HuH-7.5 (cell line): ENCODE results near the gene GSTM4.
A peak's percentile ranks its signal among the peaks of the same experiment; 100 is the strongest.
"Not testable (repeated sequence)": the region's sequence is repeated elsewhere in the genome, so short reads cannot be mapped to it uniquely, and the experiment has no call there.

Experiments used
- DNase-seq: peaks from one replicate; pipeline ENCODE4 v3.0.0; 2011; ENCODE audit warnings: low spot score

The GSTM4 gene

DNA sequence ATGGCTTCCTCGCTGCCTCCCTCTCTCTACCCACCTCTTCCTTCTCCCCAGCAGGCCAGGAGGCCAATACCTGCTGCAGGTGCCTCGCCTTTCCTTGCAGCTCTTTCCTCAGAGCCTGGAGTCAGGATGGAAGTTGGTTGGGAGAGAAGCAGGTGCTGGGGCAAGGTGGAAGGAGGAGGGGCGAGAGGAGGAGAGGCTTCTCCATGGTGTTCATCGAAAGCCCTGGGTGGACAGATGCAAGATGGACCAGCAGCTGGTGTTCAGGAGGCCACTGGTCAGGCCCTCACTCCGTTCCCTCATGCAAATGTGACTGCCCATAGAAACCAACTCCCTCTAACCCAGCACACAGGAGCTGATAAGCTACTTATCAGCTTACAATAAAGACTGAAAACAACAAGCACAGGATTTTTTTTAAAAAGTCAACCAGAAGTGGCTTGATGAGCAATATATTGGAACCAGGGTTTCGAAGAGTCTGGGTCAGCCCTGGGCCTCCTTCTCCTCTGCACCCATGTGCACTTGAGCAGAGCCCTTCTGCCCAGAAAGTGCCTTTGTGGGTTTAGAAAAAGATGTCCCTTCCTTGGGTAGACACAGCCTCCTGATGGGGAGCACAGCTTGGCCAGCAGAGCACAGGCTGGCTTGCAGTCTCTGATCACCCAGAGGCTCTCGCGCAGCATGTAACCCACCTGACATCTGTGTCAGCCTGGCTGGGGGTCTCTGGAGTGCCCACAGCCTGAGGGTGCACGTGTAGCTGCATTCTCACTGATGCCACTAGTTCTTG is 16.6 kb upstream of the GSTM4 start:
- DNase-seq: no peak

DNA sequence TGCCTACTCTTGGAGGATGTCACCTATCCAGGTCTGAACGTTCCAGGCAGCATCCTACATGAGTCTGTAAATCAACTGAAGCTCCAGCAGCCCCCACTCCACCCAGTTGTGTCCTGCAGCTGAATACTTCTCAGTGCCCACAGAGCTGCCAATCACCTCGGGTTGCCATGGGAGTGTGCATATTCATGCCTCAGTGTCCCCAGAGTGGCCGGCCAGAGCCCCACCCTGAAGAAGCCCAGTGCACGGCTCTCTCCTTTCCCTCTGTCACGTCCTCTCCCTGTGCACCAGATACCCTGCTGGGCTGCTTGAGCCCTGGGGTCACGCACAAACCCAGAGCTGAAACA is 16.1 kb upstream of the GSTM4 start:
- DNase-seq: no peak

DNA sequence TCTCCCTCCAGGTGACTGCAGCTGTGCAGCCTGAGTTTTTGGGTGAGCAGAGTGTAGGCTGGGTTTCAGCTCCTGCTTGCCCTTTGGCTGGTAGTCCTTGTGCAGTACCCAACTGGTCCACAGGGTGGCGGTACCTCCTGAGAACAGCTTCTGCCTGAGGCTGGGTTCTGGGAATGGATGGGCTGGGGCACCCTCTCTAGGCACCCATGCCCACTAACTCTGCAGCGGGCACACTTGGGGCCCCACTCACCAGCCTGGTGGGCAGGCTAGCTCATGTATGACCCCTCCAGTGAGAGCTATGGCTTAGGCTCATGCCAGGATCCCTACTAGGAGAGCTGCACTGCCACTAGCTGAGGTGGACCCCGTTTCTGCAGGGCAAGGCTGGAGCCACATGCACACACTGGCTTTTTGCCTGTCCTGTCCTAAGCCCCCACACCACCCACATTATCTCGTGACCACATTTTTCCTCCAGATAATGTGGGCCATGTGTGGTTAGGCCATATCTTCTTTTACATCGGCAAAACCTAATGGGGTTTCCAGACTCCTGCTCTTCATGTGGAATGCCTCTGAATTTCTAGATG is 15.5 kb upstream of the GSTM4 start:
- peak; percentile 57 for DNase-seq

DNA sequence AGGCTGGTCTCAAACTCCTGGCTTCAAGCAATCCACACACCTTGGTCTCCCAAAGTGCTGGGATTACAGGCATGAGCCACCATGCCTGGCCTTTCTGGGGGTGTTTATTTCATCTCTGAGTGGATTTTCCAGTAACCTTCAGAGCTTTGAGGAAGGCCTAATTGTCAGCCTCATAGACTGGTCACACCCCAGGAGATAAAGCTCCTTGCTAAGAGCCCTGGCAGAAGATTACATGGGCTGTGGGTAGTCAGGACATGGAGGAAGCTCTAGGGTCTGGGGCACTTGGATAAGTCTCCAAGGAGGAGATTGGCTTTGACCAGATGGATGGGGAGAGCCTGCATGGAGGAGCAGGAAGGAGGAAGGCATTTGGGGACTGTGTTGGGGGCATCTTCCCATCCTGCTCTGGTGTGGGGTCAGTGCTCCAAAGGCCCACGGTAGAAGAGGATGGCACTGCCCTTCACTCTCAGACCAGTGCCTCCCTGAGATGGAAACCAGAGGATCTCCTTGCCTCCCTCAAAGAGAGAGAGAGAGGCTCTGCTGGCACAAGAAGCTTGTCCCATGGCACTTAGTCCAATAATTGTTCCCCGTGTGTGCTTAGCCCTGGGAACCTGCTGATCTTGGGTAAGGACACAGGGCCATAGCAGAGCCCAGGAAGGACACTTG is 14.7 kb upstream of the GSTM4 start:
- DNase-seq: no peak

DNA sequence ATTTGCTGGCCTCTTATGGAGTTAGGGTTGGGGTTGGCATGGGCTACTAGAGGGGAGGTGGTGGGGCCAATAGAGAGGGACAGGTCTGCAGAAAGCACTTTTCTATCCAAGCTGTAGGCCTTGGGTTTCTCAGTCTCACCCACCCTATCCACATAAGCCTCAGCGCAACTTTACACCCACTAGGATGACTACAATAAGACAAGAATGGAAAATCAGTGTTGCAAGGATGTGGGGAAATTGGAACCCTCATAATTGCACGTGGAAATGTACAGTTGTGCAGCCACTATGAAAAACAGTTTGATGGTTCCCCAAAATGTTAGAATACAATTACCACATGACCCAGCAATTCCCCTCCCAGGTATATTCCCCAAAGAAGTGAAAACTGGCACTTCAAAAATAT is 14.0 kb upstream of the GSTM4 start:
- DNase-seq: no peak

DNA sequence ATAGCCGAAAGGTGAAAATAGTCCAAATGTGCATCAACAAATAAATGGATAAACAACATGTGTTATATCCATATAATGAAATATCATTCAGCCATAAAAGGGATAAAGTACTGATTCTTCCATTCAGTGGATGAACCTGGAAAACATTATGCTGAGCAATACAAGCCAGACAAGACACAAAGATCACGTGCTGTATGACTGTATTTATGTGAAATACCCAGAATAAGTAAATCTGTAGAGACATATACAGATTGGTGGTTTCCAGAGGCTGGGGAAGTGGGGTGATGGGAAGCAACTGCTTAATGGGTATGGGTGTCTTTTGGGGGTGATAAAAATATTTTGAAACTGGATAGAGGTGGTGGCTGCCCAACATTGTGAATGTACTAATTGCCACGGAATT is 13.3 kb upstream of the GSTM4 start:
- DNase-seq: no peak

DNA sequence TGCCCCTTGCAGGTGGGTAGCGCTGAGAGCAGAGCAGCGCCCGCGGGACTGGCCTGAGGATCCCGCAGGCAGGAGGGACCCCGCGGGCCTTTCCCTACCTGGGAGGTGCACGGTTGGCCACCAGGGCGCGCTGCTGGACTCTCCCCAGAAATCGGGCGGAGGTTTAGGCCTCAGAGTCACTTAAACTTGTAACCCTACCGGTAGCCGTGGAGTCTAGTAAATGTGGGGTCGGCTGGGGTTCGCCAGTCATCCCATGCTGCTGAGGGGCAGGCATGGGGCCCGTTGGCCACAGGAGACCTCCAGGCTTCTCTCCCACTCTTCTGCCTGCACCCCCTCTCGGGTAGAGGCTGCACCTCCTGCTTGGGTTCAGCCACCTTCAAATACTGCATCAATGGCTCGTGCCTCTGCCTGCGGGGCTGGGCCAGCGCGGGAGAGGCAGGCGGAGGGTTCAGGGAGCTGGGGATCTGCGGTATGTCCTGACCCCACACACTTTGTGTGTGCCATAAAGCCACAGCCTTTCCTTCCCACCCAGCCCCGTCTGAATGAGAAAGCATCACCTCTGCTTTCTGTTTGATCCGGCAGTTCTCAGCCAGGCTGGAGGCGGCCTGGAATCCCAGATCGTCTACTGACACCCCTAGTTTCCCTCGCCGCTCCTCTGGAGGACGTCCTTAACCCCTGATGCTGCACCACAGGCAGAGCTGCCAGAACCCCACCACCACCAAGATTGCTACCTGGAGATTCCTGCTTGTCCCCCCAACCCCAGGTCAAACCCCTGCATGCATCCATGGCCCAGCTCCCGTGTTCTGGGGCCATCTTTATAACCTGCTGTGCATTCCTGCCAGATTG is 12.3 kb upstream of the GSTM4 start:
- peak; percentile 76 for DNase-seq

DNA sequence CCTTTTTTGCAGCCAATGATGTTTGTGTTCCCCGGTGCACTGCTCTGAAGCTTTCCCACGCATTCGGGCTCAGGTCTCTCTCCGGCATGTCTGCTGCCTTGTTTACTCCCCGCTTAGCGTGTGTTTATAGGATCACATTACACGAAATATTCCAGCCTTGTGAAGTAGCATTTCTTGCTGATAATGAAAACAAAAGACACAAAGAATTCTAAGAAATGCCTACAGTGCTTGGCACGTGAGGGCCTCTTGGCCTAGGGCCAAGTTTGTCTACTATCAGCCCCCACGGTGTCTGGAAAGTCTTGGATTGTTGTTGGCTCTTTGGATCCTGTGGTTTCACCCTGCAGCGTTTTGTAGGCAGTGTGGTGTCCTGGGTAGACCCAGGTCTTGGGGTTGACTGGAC is 11.2 kb upstream of the GSTM4 start:
- no peak for DNase-seq

DNA sequence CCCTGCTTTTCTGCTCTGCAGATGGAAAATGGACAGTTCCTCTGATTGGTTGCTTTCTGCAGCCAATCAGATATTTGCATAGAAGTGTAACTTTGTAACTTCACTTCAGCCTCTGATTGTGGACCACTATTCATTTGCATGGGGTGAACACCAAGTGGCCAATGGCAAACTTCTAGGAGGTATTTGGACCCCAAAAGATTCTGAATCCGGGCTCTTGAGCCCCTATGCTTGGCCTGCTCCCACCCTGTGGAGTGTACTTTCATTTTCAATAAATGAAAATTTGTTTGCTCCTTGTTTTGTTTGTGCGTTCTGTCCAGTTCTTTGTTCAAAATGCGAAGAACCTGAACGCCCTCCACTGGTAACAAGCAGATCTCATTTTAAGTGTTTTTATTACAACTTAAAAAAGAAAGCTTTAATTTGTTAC is 6.4 kb upstream of the GSTM4 start:
- DNase-seq: no peak

DNA sequence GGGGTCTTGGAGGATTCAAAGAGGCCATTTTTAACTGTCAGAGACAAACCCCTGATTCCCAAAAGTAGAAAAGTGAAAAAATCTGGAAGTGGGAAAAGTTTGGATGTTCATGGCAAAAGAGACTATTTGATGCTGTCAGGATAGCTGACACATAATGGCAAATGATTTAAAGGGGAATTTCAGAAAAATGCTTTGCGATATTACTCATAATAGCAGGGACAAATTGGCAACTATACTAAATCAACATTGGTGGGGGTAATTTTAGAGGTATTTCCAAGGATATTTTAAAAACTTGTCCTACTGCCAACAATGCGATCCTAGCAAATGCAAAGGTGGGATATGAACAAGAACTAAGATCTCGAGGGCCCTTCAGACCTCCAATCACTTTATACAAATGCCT is 5.3 kb upstream of the GSTM4 start:
- DNase-seq: no peak

DNA sequence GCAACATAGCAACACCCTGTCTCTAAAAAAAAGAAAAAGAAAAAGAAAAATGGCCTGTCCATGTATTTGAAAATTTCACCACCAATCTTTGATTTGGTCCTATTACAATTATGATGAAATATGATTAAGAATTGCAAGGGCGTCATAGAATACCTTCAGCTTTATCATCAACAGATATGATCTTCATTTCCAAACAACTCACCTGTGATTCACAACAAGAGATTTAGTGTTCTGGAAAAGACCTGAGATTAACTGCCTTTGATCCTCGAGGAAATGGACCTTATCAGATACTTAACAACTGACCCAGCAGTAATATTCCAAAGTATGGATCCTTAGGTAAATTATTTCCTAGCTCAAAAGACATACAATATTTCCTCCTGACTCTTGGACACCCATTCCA is 3.5 kb upstream of the GSTM4 start:
- no peak for DNase-seq

DNA sequence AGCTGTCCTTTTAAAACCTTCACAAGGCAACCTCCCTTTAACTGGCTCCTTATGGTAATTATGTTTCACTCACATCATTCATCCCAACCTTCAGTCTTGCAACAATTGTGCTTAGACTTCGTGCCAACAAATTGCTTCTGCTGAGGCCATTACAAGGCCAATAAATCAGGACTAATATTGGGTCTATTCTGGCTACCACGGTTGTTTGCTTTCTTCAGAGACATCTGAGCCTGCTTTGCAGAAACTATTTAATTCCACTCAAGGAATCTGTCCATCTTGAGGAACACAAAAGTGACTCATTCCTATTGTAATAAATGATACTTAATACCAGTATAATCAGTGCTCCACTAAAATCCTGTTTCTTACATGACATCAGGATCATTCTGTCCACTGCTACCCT is 2.6 kb upstream of the GSTM4 start:
- DNase-seq: no peak

DNA sequence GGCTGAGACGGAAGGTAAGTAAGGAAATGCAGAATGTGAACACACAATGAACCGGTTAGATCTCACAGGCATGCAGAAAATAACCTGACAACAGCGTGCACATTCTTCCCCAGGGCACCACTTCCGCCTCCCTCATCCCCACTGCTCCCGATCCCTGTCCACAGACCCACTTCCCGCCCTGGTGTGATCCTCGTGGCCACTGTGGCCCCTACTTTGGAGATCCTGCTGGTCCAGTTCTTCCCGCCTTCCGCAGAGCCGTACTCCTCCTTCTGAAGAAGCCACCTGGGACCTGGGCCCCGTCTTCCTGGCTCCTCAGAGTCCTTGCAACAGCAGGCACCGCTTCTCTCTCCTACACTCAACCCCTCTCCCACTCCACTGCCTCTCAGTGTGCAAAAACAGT is 1.4 kb upstream of the GSTM4 start:
- no peak for DNase-seq

DNA sequence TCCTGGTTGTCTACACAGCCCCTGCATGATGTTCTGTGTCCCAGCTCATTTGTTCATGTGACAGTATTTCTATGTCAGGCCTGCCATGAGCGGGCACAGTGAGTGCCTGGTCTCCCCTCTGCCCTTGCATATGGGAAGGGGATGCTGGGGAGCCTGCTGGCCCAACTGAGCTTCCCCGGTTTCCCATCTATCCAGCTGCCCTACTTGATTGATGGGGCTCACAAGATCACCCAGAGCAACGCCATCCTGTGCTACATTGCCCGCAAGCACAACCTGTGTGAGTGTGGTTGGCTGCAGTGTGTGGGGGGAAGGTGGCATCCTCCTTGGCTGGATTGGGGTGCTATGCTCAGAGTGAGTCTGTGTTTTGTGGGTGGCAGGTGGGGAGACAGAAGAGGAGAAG is 1.5 kb downstream of the GSTM4 start:
- no peak for DNase-seq

DNA sequence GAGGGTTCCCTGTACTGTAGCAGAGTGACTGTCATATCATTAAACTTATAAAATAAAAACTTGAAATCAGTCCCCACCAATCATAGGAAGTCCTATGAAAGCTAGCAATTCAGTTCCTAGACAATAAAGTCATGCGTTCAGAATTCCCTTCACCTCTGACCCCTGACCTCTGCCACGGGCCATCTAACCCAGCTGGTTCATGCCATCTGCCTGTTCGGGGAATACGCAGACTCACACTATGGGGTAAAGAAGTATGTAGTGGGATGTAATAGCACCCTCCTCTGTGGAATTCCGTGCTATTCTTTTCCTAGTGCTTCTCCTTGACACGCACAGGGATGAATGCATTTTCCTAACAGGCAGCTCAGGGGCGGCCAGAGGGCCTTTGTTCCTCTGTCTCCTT is 2.1 kb downstream of the GSTM4 start:
- no peak for DNase-seq

DNA sequence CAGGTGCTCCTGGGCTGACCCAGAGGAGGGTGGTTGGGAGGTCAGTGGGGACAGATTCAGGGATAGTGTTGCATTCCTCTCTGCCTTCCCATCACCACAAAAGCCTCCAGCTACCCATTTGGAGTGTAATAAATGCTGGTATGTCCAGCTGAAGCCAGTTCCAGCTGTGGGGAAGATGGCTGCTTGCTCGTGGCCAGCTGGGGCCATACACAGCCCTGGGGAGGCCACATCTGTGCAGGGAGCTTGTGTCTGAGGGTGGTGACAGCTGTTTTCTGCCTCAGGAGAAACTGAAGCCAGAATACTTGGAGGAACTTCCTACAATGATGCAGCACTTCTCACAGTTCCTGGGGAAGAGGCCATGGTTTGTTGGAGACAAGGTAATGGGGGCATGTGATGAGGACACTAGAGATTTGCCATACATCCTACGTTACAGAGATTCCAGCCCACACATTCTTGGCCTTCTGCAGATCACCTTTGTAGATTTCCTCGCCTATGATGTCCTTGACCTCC is 2.7 kb downstream of the GSTM4 start:
- no peak for DNase-seq

DNA sequence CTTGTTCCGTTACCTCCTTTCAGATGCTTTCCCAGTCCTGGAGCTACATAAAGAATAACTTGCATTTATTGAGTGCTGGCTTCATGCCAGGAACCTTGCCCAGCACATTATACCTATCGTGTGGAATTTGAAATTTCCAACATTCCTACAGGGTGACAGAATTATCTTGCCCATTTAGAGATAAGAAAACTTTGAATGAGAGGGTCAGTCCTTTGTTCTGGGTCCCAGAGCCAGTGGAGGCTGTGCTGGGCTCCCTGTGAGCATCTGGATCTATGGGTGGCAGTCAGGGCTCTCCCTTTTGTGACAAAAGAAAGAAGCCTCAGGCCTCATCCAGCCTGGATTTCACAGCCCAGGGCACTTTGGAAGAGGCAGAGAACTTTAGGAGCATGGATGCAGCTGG is 3.2 kb downstream of the GSTM4 start:
- DNase-seq: no peak

DNA sequence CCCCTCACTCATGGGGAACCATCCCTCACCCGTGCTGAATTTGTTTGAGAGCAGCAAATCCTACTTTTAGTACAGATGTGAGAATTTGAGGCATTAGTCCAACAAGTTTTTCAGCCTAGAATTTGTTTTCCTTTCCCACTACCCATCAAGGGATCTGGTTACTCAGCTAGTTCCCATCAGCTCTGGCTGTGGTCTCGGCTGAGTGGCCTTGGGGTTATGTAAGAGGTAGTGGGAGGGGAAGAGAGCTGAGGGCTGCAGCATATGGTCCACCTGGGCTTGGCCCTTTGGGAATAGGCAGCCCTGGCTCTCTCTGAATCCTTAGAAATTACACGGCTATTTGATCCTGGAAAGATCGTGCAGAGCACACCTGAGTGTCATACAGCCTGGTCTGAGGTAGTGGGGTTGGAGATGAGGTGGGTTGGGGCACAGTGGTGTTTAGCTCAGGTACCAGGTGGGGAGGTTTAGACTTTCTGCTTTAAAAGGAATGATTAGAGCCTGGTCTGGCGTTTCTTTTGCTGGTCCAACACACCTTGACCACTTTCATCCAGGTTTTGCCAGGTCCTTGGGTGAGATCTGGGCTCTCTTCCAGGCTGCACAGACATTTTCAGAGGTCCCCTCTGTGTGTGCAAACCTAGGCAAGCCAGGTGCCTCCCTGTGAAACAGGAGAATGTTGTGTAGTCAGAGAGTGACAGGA is 4.2 kb downstream of the GSTM4 start:
- DNase-seq: no peak

DNA sequence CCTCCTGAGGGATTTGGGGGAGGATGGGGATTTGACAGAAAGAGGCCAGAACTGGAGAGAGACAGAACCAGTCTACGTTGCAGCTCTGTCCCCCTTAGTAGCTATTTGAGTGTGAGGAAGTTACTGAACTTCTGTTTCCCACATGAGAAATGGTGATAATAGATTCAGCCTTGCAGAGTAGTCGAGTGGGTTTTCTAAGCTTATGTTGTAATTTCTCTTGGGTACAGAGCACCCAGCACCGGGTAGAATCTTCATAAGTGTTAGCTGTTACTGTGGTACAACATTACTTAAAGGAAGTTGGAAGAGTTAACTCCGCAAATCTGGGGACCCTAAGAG is 4.8 kb downstream of the GSTM4 start:
- not testable (repeated sequence) for DNase-seq

DNA sequence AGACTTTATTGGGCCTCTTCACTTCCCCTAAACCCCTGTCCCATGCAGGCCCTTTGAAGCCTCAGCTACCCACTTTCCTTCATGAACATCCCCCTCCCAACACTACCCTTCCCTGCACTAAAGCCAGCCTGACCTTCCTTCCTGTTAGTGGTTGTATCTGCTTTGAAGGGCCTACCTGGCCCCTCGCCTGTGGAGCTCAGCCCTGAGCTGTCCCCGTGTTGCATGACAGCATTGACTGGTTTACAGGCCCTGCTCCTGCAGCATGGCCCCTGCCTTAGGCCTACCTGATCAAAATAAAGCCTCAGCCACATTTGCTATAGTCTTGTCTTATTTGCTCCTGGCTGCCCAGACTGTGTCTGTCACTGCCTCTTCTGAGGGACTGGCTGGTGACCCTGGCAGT is 5.5 kb downstream of the GSTM4 start:
- DNase-seq: no peak

DNA sequence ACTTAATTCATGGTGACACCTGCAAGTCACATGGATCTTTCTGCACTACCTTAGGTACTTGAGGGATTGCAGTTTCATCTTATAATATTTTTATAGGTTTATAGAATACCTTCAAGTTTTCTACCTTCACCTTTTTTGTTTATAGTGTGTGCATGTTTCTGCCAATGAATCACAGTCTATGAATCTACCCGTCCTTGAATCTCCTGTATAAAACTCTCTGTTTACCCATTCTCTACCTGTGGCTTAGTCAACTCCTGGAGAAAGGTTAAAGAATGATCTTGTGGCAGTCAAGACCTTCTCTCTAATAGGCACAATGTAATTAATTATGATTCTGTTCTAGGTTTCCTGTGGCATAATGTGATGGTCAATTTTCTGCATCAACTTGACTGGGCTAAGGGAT is 8.8 kb downstream of the GSTM4 start:
- no peak for DNase-seq

DNA sequence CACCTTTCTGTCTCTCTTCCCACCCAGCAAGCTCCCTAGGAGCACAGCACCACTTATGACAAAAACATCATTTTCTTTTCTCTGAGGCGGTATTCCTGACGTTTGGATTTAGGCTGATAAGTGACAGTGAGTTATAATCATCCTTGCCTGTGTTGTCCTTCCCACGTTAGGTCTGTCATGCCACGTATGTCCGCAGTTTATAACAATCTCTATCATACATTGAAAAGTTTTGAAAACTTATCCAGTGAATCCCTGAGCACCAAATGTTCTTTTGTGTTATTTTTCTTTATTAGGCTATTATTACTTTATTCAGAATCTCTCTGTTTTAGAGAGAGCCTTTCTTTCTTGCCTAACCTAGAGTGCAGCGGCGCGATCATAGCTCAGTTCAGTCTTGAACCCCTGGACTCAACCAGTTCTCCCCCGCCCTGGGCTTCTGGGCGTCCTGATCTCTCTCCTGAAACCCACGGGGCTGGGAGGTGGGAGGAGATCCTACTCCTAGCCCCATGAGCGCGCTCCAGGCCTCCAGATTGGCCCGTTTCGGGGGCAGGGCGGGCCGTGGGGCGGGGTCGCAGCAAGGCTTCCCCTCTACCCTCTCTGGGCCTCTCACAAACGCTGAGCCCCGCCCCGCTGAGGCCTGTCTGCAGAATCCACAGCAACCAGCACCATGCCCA is 11.7 kb downstream of the GSTM4 start, which contains the start of gene GSTM2:
Gene GSTM2 (plus strand): TSS at position 606 of the 671 bp plus-strand sequence. CDS start 59 bp downstream, at position 665.
- DNase-seq: peak; percentile 76
